Progenitor cell of endocrine pancreas (in vitro differentiated cells): Measurements from ENCODE around the gene ALOX15. TPM values are rescaled to one million over a fixed set of nuclear protein-coding genes. Genes with fewer than 3 reads are reported as not detected.
A peak's percentile ranks its signal among the peaks of the same experiment; 100 is the strongest.

Experiments
- DNase-seq: peaks from one replicate; pipeline ENCODE4 v3.0.0; 2021; ENCODE audit warnings: low spot score; ENCODE audit not compliant: unreplicated experiment
- H3K27ac Mint-ChIP-seq: 2 replicates; pipeline ENCODE4 v1.8.0; 2021; ENCODE audit warnings: mild to moderate bottlenecking, moderate library complexity, mixed read lengths
- H3K27me3 Mint-ChIP-seq: 2 replicates; pipeline ENCODE4 v1.8.0; 2021; ENCODE audit warnings: mixed read lengths
- H3K36me3 Mint-ChIP-seq: 2 replicates; pipeline ENCODE4 v1.8.0; 2022; ENCODE audit warnings: mixed read lengths; ENCODE audit not compliant: insufficient read depth
- H3K4me1 Mint-ChIP-seq: 2 replicates; pipeline ENCODE4 v1.8.0; 2021; ENCODE audit warnings: low read depth, mixed read lengths
- H3K4me3 Mint-ChIP-seq: 2 replicates; pipeline ENCODE4 v1.8.0; 2021; ENCODE audit warnings: low read depth, mild to moderate bottlenecking, moderate library complexity, mixed read lengths
- H3K9me3 Mint-ChIP-seq: 2 replicates; pipeline ENCODE4 v1.8.0; 2021; ENCODE audit warnings: low read depth, mixed read lengths
- CTCF ChIP-seq: fragments of 200-600 bp; sonication (generic); IDR thresholded peaks from one replicate; pipeline ENCODE4 v1.5.0; 2021; ENCODE audit warnings: antibody characterized with exemption, mild to moderate bottlenecking; ENCODE audit not compliant: unreplicated experiment
- total RNA-seq: library from RNA; stranded (reverse); gene quantifications from 2 replicates; pipeline ENCODE4 v1.2.1, GENCODE V29; 2021

Gene ALOX15
- total RNA-seq, 1 donor from 2014 or later: 0.69 TPM

GRCh38 chr17:4622375-4622774 is 19.1 kb downstream of the ALOX15 start:
- H3K27me3 Mint-ChIP-seq: peaks cover 26% of the 10 kb centered on the region
- H3K9me3 Mint-ChIP-seq: no peaks in the 10 kb centered on the region
- no peak overlapping the region for H3K4me3 Mint-ChIP-seq
- no peak for DNase-seq
- no peak overlapping the region for H3K27ac Mint-ChIP-seq
- H3K4me1 Mint-ChIP-seq: peaks cover 8% of the 10 kb centered on the region
- no peaks in the 10 kb centered on the region for H3K36me3 Mint-ChIP-seq
- TF ChIP-seq CTCF: no peak

GRCh38 chr17:4620531-4621101 is 20.9 kb downstream of the ALOX15 start:
- peaks cover 5% of the 10 kb centered on the region for H3K4me1 Mint-ChIP-seq
- H3K27ac Mint-ChIP-seq: no peak overlapping the region
- H3K27me3 Mint-ChIP-seq: peaks cover 15% of the 10 kb centered on the region
- H3K9me3 Mint-ChIP-seq: peaks cover 2% of the 10 kb centered on the region
- no peaks in the 10 kb centered on the region for H3K36me3 Mint-ChIP-seq
- TF ChIP-seq CTCF: no peak
- H3K4me3 Mint-ChIP-seq: no peak overlapping the region
- no peak for DNase-seq

- peaks cover 5% of the 10 kb centered on the region for H3K4me1 Mint-ChIP-seq
- no peak overlapping the region for H3K4me3 Mint-ChIP-seq
- DNase-seq: no peak
- H3K36me3 Mint-ChIP-seq: no peaks in the 10 kb centered on the region
- no peak for TF ChIP-seq CTCF
- peaks cover 5% of the 10 kb centered on the region for H3K27me3 Mint-ChIP-seq
- peaks cover 3% of the 10 kb centered on the region for H3K9me3 Mint-ChIP-seq
- H3K27ac Mint-ChIP-seq: no peak overlapping the region
Observed at GRCh38 chr17:4617590-4618351, 23.7 kb downstream of the ALOX15 start.

- H3K27ac Mint-ChIP-seq: peak overlapping the region; percentile 16
- peaks cover 5% of the 10 kb centered on the region for H3K4me1 Mint-ChIP-seq
- H3K27me3 Mint-ChIP-seq: peaks cover 5% of the 10 kb centered on the region
- H3K9me3 Mint-ChIP-seq: peaks cover 3% of the 10 kb centered on the region
- no peak for DNase-seq
- H3K4me3 Mint-ChIP-seq: no peak overlapping the region
- no peak for TF ChIP-seq CTCF
- H3K36me3 Mint-ChIP-seq: no peaks in the 10 kb centered on the region
Observed at GRCh38 chr17:4617090-4617489, 24.4 kb downstream of the ALOX15 start.

GRCh38 chr17:4616476-4616875 is 25.0 kb downstream of the ALOX15 start:
- no peak for TF ChIP-seq CTCF
- Mint-ChIP-seq H3K9me3 (peaks cover 3% of the 10 kb centered on the region), H3K4me1 (peaks cover 5% of the 10 kb centered on the region), H3K36me3 (no peaks in the 10 kb centered on the region), H3K4me3 (no peak overlapping the region), H3K27ac (peak overlapping the region; percentile 16), H3K27me3 (peaks cover 5% of the 10 kb centered on the region)
- DNase-seq: no peak
